ENCODE results near the gene ZBTB33.

Gene ZBTB33, protein sequence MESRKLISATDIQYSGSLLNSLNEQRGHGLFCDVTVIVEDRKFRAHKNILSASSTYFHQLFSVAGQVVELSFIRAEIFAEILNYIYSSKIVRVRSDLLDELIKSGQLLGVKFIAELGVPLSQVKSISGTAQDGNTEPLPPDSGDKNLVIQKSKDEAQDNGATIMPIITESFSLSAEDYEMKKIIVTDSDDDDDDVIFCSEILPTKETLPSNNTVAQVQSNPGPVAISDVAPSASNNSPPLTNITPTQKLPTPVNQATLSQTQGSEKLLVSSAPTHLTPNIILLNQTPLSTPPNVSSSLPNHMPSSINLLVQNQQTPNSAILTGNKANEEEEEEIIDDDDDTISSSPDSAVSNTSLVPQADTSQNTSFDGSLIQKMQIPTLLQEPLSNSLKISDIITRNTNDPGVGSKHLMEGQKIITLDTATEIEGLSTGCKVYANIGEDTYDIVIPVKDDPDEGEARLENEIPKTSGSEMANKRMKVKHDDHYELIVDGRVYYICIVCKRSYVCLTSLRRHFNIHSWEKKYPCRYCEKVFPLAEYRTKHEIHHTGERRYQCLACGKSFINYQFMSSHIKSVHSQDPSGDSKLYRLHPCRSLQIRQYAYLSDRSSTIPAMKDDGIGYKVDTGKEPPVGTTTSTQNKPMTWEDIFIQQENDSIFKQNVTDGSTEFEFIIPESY

DNA sequence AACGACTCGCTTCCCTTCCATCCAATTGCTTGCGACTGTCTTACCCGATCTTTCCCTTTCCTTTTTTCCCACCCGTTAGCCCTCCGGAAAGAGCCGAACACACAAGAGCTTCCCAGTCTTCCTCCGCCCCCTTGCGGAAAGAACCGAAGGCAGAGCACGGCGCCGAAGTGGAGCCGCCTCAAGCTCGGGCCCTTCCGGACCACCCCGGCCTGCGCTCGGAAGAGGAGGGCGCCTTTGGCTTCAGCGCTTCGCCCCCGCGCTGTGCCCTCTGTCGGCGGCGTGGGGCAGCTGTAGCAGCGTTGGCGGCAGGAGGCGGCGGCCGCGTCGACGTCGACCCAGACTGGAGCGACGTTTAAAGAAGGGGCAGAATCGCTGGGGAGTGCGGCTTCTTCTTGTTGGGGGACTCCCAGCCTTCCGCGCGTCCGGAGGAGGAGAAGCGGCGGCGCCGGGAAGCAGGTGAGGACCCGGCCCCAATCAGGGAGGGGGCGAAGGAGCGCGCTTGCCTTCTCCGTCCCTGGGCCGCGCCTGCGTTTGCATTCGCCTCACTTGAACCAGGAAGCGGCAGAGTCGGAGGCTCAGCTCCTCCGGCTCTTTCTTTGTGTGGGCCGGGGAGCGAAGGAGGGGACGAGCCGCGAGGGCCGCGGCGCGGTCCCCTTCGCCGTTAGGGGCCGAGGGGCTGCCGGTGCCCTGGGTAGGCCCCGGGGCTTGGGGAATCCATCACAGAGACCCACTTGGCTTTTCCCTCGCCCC, at the start of gene ZBTB33:
Gene ZBTB33 (plus strand): TSS at position 291 of the 750 bp plus-strand sequence. CDS start 2,604 bp downstream, outside the sequence.
- no peaks in the 10 kb centered on the region for H3K27me3 ChIP-seq (ENCODE audit: low read depth, low read length)
- peak within 1 kb of the TSS; percentile 70 to 84 for H3K4me3 ChIP-seq (ENCODE audit: low read depth in 1 of 2, low read length in 2 of 2)
- peaks cover 0 to 4% of the 10 kb centered on the region in 2 donors for H3K4me1 ChIP-seq (ENCODE audit: control insufficient read depth in 1 of 2, insufficient read depth in 2 of 2, low read length in 2 of 2)
- H3K36me3 ChIP-seq (ENCODE audit: control insufficient read depth in 1 of 2, insufficient read depth in 2 of 2, low read length in 2 of 2) = peaks cover 6 to 12% of the 10 kb centered on the region in 2 donors
- H3K27ac ChIP-seq (ENCODE audit: low read length) = peak within 1 kb of the TSS; percentile 74
- H3K9me3 ChIP-seq (ENCODE audit: control insufficient read depth in 1 of 2, low read length in 2 of 2) = no peaks in the 10 kb centered on the region

DNA sequence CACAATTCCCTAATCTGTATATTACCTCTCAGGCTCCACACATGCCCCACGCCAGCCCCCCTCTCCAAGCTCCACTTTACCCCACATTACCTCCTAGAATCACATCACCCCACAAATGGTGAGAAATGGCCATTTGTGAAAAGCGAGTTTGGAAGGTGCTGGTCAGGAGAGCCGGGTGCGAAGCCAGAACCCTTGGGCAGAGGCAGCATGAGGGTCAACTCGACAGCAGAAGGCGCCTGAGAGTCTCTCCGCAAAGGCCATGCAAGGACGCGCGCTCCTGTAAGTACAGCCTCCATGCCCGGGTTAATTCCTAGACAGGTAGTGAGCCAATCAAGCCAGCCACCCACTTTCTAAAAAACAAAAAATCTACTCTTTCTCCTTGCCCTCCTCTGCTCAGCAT, 49.8 kb upstream of the ZBTB33 start:
- no peak overlapping the region for H3K27ac ChIP-seq (ENCODE audit: low read length)
- H3K4me3 ChIP-seq (ENCODE audit: low read depth in 1 of 2, low read length in 2 of 2) = no peak overlapping the region
- no peaks in the 10 kb centered on the region for H3K4me1 ChIP-seq (ENCODE audit: control insufficient read depth in 1 of 2, insufficient read depth in 2 of 2, low read length in 2 of 2)
- no peaks in the 10 kb centered on the region for H3K27me3 ChIP-seq (ENCODE audit: low read depth, low read length)
- H3K36me3 ChIP-seq (ENCODE audit: control insufficient read depth in 1 of 2, insufficient read depth in 2 of 2, low read length in 2 of 2) = no peaks in the 10 kb centered on the region
- H3K9me3 ChIP-seq (ENCODE audit: control insufficient read depth in 1 of 2, low read length in 2 of 2) = no peaks in the 10 kb centered on the region

DNA sequence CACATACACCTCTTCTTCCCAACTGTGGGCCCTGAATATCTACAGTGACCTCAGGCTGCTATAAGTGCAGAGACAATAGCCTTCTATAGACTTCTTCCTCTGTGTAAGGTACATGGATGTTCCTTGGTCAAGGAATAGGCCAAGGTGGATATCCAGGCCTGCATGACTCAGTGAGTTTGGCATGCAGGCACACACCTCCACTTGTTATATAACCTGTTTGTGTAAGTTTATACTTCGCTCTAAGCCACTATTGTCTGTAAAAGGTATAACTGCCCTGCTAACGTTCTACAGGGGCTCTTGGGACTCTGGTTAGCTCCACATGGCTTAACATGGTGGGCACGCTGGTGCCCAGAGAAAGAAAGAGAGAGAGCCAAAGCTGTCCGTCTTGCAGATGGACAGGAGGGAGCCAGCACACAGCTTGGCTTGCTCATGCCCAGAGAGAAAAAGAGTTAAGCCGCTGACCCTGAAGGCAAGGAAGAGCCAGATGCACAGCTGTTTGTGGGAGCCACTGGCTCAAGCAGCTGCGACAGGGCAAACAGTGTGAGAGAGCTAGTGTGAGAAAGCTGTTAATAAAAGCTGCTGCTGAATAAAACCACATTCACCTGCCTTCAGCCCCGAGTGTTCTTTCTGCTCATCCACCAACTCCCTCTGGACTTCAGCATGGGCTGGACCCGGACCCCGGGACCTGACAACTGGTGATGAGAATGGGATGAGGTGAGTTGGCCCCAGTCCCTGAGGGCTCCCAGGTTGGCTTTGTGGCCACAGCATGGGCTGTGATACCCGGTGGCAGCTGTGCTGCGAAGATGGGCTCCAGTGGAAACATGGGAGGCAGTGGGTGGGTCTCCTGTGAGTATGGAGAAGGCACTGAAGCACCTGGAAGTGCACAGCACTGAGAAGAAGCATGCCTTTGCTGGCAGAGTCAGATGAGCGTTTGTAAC, 44.5 kb upstream of the ZBTB33 start:
- H3K36me3 ChIP-seq (ENCODE audit: control insufficient read depth in 1 of 2, insufficient read depth in 2 of 2, low read length in 2 of 2) = no peaks in the 10 kb centered on the region
- no peak overlapping the region for H3K27ac ChIP-seq (ENCODE audit: low read length)
- no peaks in the 10 kb centered on the region for H3K27me3 ChIP-seq (ENCODE audit: low read depth, low read length)
- H3K4me3 ChIP-seq (ENCODE audit: low read depth in 1 of 2, low read length in 2 of 2) = no peak overlapping the region
- no peaks in the 10 kb centered on the region for H3K9me3 ChIP-seq (ENCODE audit: control insufficient read depth in 1 of 2, low read length in 2 of 2)
- H3K4me1 ChIP-seq (ENCODE audit: control insufficient read depth in 1 of 2, insufficient read depth in 2 of 2, low read length in 2 of 2) = no peaks in the 10 kb centered on the region

DNA sequence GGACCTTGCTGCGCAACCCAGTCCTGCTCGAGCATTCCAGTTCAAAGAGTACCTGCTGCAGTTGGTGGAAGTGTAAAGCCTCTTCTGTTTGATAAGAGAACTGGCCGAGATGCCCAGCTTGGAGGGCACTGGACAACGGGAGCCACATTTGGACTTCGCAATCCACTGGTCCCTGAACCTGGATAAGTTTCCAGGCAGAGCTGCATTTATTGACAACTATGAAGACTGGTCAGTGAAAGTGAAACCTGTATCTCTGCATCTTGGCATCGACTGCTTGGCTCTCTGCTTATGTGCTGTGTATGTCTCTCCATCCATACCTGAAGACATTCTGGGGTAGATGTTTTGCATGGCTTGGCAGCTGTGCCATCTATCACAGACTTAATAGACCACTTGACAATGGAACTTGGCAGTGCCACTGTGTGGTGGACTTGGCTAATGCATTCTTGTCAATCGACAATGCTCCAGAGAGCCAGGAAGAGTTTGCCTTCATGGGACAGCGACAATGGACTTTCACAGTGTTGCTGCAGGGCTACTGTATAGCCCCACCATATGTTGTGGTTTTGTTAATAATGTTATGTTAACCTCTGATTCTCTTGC, 43.5 kb upstream of the ZBTB33 start:
- Histone ChIP-seq H3K4me3 (ENCODE audit: low read depth in 1 of 2, low read length in 2 of 2) (no peak overlapping the region), H3K27ac (ENCODE audit: low read length) (no peak overlapping the region), H3K36me3 (ENCODE audit: control insufficient read depth in 1 of 2, insufficient read depth in 2 of 2, low read length in 2 of 2) (no peaks in the 10 kb centered on the region), H3K4me1 (ENCODE audit: control insufficient read depth in 1 of 2, insufficient read depth in 2 of 2, low read length in 2 of 2) (no peaks in the 10 kb centered on the region), H3K27me3 (ENCODE audit: low read depth, low read length) (no peaks in the 10 kb centered on the region), H3K9me3 (ENCODE audit: control insufficient read depth in 1 of 2, low read length in 2 of 2) (no peaks in the 10 kb centered on the region)

DNA sequence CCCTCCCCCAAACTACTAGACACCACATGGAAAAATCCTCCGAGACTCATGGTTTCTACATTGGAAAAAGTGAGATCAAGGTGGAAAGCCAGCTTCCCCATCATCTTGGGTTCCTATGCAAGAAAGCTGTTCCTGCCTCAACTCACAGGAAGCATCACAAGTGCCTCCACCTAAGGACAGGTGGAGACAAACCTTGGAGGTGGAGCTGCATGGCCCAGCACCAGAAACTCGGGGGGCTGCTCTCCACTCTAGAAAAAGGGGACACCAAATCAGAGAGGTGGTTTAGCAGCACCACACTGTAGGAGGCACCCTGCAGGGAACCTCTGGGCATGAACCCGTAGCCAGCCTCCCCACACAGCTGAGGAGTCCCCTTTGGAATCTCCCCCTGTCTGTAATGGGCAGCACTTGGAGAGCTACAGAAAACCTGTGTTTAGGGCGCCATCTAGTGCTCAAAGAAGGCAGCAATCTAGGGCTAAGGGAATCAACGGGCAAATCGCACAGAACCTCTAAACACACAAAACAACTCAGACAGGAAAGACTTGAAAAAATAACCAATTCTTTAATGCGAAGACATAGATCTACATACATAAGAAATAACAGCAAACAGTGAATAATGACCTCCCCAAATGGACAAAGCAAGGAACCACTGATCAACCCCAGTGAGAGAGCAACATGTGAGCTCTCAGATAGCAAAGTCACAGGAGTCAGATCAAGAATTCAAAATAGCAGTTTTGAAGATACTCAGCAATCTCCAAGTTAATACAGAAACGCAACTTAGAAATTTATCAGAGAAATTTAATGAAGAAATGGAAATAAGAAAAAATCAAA, 37.0 kb upstream of the ZBTB33 start:
- Histone ChIP-seq H3K9me3 (ENCODE audit: control insufficient read depth in 1 of 2, low read length in 2 of 2) (no peaks in the 10 kb centered on the region), H3K27ac (ENCODE audit: low read length) (no peak overlapping the region), H3K4me1 (ENCODE audit: control insufficient read depth in 1 of 2, insufficient read depth in 2 of 2, low read length in 2 of 2) (no peaks in the 10 kb centered on the region), H3K36me3 (ENCODE audit: control insufficient read depth in 1 of 2, insufficient read depth in 2 of 2, low read length in 2 of 2) (no peaks in the 10 kb centered on the region), H3K27me3 (ENCODE audit: low read depth, low read length) (no peaks in the 10 kb centered on the region), H3K4me3 (ENCODE audit: low read depth in 1 of 2, low read length in 2 of 2) (no peak overlapping the region)

DNA sequence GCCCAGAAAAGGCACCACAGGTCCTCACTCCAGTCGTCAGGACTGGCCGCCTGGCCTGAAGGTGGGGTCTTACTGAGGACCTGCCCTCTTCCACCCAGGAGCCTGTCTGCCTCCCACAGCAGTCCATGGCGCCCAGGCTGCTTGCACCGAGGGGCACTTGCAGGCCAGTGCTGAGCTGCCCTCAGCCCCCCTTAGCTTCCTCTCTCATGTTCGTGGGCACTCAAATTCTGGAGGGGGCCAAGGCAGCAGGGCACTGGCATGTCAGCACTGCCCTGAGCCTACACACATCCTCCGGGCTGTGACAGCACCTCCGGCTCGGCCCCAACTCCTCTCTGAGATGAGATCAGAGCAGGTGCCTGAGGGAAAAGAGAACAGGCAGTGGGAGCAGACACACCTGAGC, 27.2 kb upstream of the ZBTB33 start:
- no peaks in the 10 kb centered on the region for H3K9me3 ChIP-seq (ENCODE audit: control insufficient read depth in 1 of 2, low read length in 2 of 2)
- no peaks in the 10 kb centered on the region for H3K36me3 ChIP-seq (ENCODE audit: control insufficient read depth in 1 of 2, insufficient read depth in 2 of 2, low read length in 2 of 2)
- H3K4me1 ChIP-seq (ENCODE audit: control insufficient read depth in 1 of 2, insufficient read depth in 2 of 2, low read length in 2 of 2) = no peaks in the 10 kb centered on the region
- H3K27me3 ChIP-seq (ENCODE audit: low read depth, low read length) = no peaks in the 10 kb centered on the region
- no peak overlapping the region for H3K27ac ChIP-seq (ENCODE audit: low read length)
- H3K4me3 ChIP-seq (ENCODE audit: low read depth in 1 of 2, low read length in 2 of 2) = no peak overlapping the region

DNA sequence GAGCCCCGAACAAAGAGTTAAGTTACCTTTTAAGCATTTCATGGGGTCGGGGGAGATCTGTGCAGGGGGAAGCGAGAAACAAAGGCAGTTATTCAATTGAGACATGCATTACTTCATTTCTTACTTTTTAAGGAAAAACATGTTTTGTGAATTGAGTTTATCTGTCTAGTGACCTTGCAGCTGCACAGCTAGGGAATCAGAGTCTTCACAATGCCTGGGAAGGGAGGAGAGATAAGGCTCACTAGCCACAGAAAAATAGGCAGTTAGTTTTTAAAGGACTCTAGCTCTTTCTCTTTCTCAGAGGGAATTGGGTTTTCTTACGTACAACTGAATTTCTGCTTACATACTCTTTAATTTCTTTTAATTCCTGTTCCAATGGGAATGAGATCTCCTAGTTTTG, 26.2 kb upstream of the ZBTB33 start:
- H3K36me3 ChIP-seq (ENCODE audit: control insufficient read depth in 1 of 2, insufficient read depth in 2 of 2, low read length in 2 of 2) = no peaks in the 10 kb centered on the region

DNA sequence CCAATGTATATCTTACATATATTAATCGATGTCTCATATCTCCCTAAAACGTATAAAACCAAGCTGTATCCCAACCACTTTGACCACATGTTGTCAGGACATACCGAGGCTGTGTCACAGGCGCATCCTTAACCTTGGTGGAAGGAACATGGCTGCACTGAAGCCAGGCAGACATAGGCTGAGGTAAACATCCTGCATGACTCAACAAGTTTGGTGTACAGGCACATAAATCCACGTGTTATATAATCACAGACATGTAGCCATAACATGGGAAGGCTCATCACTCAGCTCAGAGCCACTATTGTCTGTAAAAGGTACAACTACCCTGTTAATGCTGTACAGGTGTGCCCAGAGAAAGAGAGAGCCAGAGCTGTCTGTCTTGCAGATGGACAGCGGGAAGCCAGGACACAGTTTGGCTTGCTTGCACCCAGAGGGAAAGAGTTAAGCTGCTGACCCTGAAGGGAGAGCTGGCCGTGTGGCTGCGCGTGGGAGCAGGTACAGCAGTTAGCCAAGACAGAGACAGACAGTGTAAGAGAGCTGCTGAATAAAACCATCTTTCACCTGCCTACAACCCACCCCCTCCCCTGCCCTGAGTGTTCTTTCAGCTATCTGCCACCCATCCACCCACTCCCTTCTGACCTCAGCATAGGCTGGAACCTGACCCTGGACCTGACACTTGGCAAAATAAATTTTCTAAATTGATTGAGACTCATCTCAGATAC, 22.3 kb upstream of the ZBTB33 start:
- no peak overlapping the region for H3K27ac ChIP-seq (ENCODE audit: low read length)
- H3K4me3 ChIP-seq (ENCODE audit: low read depth in 1 of 2, low read length in 2 of 2) = no peak overlapping the region
- no peaks in the 10 kb centered on the region for H3K9me3 ChIP-seq (ENCODE audit: control insufficient read depth in 1 of 2, low read length in 2 of 2)
- no peaks in the 10 kb centered on the region for H3K36me3 ChIP-seq (ENCODE audit: control insufficient read depth in 1 of 2, insufficient read depth in 2 of 2, low read length in 2 of 2)
- H3K27me3 ChIP-seq (ENCODE audit: low read depth, low read length) = no peaks in the 10 kb centered on the region
- no peaks in the 10 kb centered on the region for H3K4me1 ChIP-seq (ENCODE audit: control insufficient read depth in 1 of 2, insufficient read depth in 2 of 2, low read length in 2 of 2)

More for the DNA sequence above, 26.2 kb upstream of the ZBTB33 start:
- Histone ChIP-seq H3K27ac (ENCODE audit: low read length) (no peak overlapping the region), H3K27me3 (ENCODE audit: low read depth, low read length) (no peaks in the 10 kb centered on the region), H3K4me1 (ENCODE audit: control insufficient read depth in 1 of 2, insufficient read depth in 2 of 2, low read length in 2 of 2) (no peaks in the 10 kb centered on the region), H3K4me3 (ENCODE audit: low read depth in 1 of 2, low read length in 2 of 2) (no peak overlapping the region), H3K9me3 (ENCODE audit: control insufficient read depth in 1 of 2, low read length in 2 of 2) (no peaks in the 10 kb centered on the region)

DNA sequence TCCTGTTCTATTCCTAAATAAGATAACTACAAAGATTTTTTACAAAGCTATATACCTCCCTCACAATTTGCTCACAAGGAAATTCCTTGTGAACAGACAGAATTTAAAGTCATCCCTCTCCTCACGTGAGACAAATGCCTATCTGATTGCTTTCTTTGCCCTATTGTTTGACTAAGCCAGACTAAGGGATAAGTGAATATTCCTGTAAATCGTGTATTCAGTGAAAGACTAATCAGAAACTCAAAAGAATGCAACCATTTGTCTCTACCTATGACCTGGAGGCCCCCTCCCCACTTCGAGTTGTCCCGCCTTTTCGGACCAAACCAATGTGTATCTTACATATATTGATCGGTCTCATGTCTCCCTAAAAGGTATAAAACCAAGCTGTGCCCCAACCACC, 15.3 kb upstream of the ZBTB33 start:
- no peak overlapping the region for H3K4me3 ChIP-seq (ENCODE audit: low read depth in 1 of 2, low read length in 2 of 2)
- no peaks in the 10 kb centered on the region for H3K9me3 ChIP-seq (ENCODE audit: control insufficient read depth in 1 of 2, low read length in 2 of 2)
- H3K36me3 ChIP-seq (ENCODE audit: control insufficient read depth in 1 of 2, insufficient read depth in 2 of 2, low read length in 2 of 2) = no peaks in the 10 kb centered on the region
- no peak overlapping the region for H3K27ac ChIP-seq (ENCODE audit: low read length)
- H3K27me3 ChIP-seq (ENCODE audit: low read depth, low read length) = no peaks in the 10 kb centered on the region
- H3K4me1 ChIP-seq (ENCODE audit: control insufficient read depth in 1 of 2, insufficient read depth in 2 of 2, low read length in 2 of 2) = no peaks in the 10 kb centered on the region
